Keratinocyte (primary cell): Measurements from ENCODE around the gene DIS3L2. TPM values are rescaled to one million over a fixed set of nuclear protein-coding genes. Genes with fewer than 3 reads are reported as not detected.

ENCODE experiments used
- DNase-seq: peaks from one replicate; pipeline ENCODE4 v3.0.0-alpha.2; 2011; ENCODE audit warnings: low read depth, missing footprints, low spot score
- FAIRE-seq: peaks from 2 replicates; lab custom pipeline; 2011; peaks lifted over from hg19 to GRCh38; lab: Jason Lieb, UNC
- H2AFZ ChIP-seq: 2 replicates; pipeline ENCODE4 v1.6.0; 2012; ENCODE audit warnings: low read length, control low read depth, inconsistent platforms; ENCODE audit not compliant: control insufficient read depth
- H3K27ac ChIP-seq: 2 replicates; pipeline ENCODE4 v1.5.1; 2011; ENCODE audit warnings: low read length; ENCODE audit not compliant: control insufficient read depth, insufficient read depth
- H3K27me3 ChIP-seq: 3 replicates; pipeline ENCODE4 v1.6.0; 2011; ENCODE audit warnings: low read length; ENCODE audit not compliant: control insufficient read depth, insufficient read depth; ENCODE audit errors: extremely low read depth
- H3K36me3 ChIP-seq, 2 experiments: 2 replicates in 1 of 2; 3 replicates in 1 of 2; pipeline ENCODE4 v1.5.1; 2011; ENCODE audit warnings: low read length in 2 of 2, mild to moderate bottlenecking in 1 of 2; ENCODE audit not compliant: control insufficient read depth in 2 of 2, insufficient read depth in 2 of 2; ENCODE audit errors: extremely low read depth in 1 of 2
- H3K4me1 ChIP-seq: 3 replicates; pipeline ENCODE4 v1.5.1; 2011; ENCODE audit warnings: low read length; ENCODE audit not compliant: control insufficient read depth, insufficient read depth; ENCODE audit errors: extremely low read depth
- H3K4me2 ChIP-seq: 3 replicates; pipeline ENCODE4 v1.6.0; 2011; ENCODE audit warnings: low read depth, low read length; ENCODE audit not compliant: control insufficient read depth, insufficient read depth; ENCODE audit errors: extremely low read depth
- H3K4me3 ChIP-seq, 3 experiments: fragments of 200-600 bp in 1 of 3; sonication (generic) in 1 of 3; 2 replicates in 2 of 3; 3 replicates in 1 of 3; pipeline ENCODE4 v1.5.1; 2011 to 2016; ENCODE audit warnings: low read length in 3 of 3, mild to moderate bottlenecking in 3 of 3, control low read depth in 2 of 3, inconsistent platforms in 1 of 3, low read depth in 1 of 3, mixed read lengths in 1 of 3, mixed run types in 1 of 3, moderate library complexity in 1 of 3; ENCODE audit not compliant: control insufficient read depth in 2 of 3, insufficient read depth in 2 of 3; ENCODE audit errors: extremely low read depth in 1 of 3
- H3K79me2 ChIP-seq: 2 replicates; pipeline ENCODE4 v1.6.0; 2012; ENCODE audit warnings: low read length; ENCODE audit not compliant: control insufficient read depth, insufficient read depth
- H3K9ac ChIP-seq: 3 replicates; pipeline ENCODE4 v1.6.0; 2011; ENCODE audit warnings: low read length; ENCODE audit not compliant: control insufficient read depth, insufficient read depth; ENCODE audit errors: extremely low read depth
- H3K9me1 ChIP-seq: 3 replicates; pipeline ENCODE4 v1.6.0; 2011; ENCODE audit warnings: low read length; ENCODE audit not compliant: control insufficient read depth, insufficient read depth; ENCODE audit errors: extremely low read depth
- H3K9me3 ChIP-seq: 2 replicates; pipeline ENCODE4 v1.5.1; 2012; ENCODE audit warnings: low read depth, low read length; ENCODE audit not compliant: control insufficient read depth
- H4K20me1 ChIP-seq: 3 replicates; pipeline ENCODE4 v1.6.0; 2011; ENCODE audit warnings: low read length; ENCODE audit not compliant: control insufficient read depth, insufficient read depth; ENCODE audit errors: extremely low read depth
- EZH2 ChIP-seq: IDR thresholded peaks from one replicate; pipeline ENCODE4 v1.6.1; 2012; ENCODE audit warnings: inconsistent platforms, mild to moderate bottlenecking, low read length, moderate library complexity
- dilution Hi-C: fragments of 300-500 bp; cut with MboI; formaldehyde crosslinking; loops from one replicate; pipeline ENCODE4 v1.7.0; 2020; ENCODE audit warnings: low sequenced_read_pairs; ENCODE audit not compliant: extremely low pct_ligation_motif_present
- polyA plus RNA-seq, 5 experiments: library from polyadenylated mRNA; depleted of rRNA in 3 of 5; stranded (reverse) in 3 of 5; stranded (forward) in 1 of 5; unstranded in 1 of 5; fragments of >200 nt; gene quantifications; 1 replicate in 1 of 5; 2 replicates in 3 of 5; 3 replicates in 1 of 5; pipeline versions ENCODE4 v1.2.1 to v1.2.3, GENCODE V29; 2011 to 2012; ENCODE audit warnings: missing spikeins in 2 of 5, low read depth in 1 of 5, low replicate concordance in 1 of 5
- TF ChIP-seq, protein P1 (sequence below), 3 experiments: IDR thresholded peaks in 1 of 3; conservative IDR thresholded peaks in 1 of 3; optimal IDR thresholded peaks in 1 of 3; 2 replicates in 2 of 3; 3 replicates in 1 of 3; pipeline versions ENCODE3 to v1.5.1; 2011; ENCODE audit warnings: low read length in 3 of 3, mild to moderate bottlenecking in 3 of 3, moderate library complexity in 2 of 3, control low read depth in 1 of 3, inconsistent platforms in 1 of 3; ENCODE audit not compliant: insufficient read depth in 2 of 3; ENCODE audit errors: extremely low read depth in 1 of 3

Gene DIS3L2
- polyA plus RNA-seq, 1 donor (not counting 4 experiments of a cell fraction or from before 2014, with no cell fraction given) = 8.6 TPM

- no peaks in the 10 kb centered on the region for H4K20me1 ChIP-seq
- no peaks in the 10 kb centered on the region for H3K9me3 ChIP-seq
- TF ChIP-seq, protein P1, sequence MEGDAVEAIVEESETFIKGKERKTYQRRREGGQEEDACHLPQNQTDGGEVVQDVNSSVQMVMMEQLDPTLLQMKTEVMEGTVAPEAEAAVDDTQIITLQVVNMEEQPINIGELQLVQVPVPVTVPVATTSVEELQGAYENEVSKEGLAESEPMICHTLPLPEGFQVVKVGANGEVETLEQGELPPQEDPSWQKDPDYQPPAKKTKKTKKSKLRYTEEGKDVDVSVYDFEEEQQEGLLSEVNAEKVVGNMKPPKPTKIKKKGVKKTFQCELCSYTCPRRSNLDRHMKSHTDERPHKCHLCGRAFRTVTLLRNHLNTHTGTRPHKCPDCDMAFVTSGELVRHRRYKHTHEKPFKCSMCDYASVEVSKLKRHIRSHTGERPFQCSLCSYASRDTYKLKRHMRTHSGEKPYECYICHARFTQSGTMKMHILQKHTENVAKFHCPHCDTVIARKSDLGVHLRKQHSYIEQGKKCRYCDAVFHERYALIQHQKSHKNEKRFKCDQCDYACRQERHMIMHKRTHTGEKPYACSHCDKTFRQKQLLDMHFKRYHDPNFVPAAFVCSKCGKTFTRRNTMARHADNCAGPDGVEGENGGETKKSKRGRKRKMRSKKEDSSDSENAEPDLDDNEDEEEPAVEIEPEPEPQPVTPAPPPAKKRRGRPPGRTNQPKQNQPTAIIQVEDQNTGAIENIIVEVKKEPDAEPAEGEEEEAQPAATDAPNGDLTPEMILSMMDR (optimal IDR thresholded peaks at IDR 0.05 in 1 of 3, IDR thresholded peaks at IDR 0.05 in 1 of 3, conservative IDR thresholded peaks at IDR 0.05 in 1 of 3; ENCODE audit: extremely low read depth in 1 of 3, insufficient read depth in 2 of 3, low read length in 3 of 3) = no peak
- TF ChIP-seq EZH2 = no peak
- no peak overlapping the region for H3K9ac ChIP-seq
- no peak overlapping the region for H3K4me3 ChIP-seq
- dilution Hi-C loops = no loop called here
- H3K79me2 ChIP-seq = no peaks in the 10 kb centered on the region
- FAIRE-seq (no peak), DNase-seq (no peak)
- H3K27me3 ChIP-seq = no peaks in the 10 kb centered on the region
- H3K4me2 ChIP-seq = no peak overlapping the region
- no peak overlapping the region for H3K27ac ChIP-seq
- H3K36me3 ChIP-seq = peaks cover 2 to 3% of the 10 kb centered on the region in 2 experiments
- no peaks in the 10 kb centered on the region for H3K4me1 ChIP-seq
- no peaks in the 10 kb centered on the region for H3K9me1 ChIP-seq
- no peak overlapping the region for H2AFZ ChIP-seq
Observed at GRCh38 chr2:232129483-232129882, 168.0 kb downstream of the DIS3L2 start.

DNA sequence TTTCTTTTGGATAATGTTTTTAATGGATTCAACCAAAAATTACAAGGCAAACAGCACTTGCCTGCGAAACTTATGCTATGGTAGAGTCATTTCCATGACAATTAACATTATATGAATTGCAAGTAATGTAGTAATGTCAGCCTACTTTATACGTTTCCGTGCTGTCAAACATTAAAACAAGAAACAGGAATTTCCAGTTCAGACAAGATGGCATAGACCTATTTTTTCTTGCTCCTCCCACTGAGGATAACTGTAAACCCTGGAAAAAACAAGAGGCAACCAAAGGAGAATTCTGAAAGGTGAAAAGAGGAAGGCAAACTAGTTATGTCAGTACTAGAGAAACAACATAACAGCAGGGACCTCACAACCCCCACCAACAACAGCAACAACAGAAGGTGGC is 170.7 kb downstream of the DIS3L2 start:
- Histone ChIP-seq H3K79me2 (no peaks in the 10 kb centered on the region), H2AFZ (no peak overlapping the region), H3K4me2 (no peak overlapping the region), H3K36me3 (peaks cover 2 to 3% of the 10 kb centered on the region in 2 experiments), H3K27ac (no peak overlapping the region), H3K4me3 (no peak overlapping the region), H3K9me3 (no peaks in the 10 kb centered on the region), H3K9ac (no peak overlapping the region), H3K4me1 (no peaks in the 10 kb centered on the region), H3K9me1 (no peaks in the 10 kb centered on the region), H4K20me1 (no peaks in the 10 kb centered on the region), H3K27me3 (no peaks in the 10 kb centered on the region)
- no peak for DNase-seq
- no peak for FAIRE-seq
- TF ChIP-seq, protein P1 (optimal IDR thresholded peaks at IDR 0.05 in 1 of 3, IDR thresholded peaks at IDR 0.05 in 1 of 3, conservative IDR thresholded peaks at IDR 0.05 in 1 of 3; ENCODE audit: extremely low read depth in 1 of 3, insufficient read depth in 2 of 3, low read length in 3 of 3) = no peak
- TF ChIP-seq EZH2 = no peak
- dilution Hi-C loops = no loop called here
